NCI-H345 treated with DMSO at 0.1 percent for 48 hours (cell line): ENCODE measurements around the gene P2RY8.
"Not testable (repeated sequence)": the region's sequence is repeated elsewhere in the genome, so short reads cannot be mapped to it uniquely, and the experiment has no call there.

Source experiments
- DNase-seq: peaks from one replicate; lab custom pipeline; 2025; ENCODE audit not compliant: unreplicated experiment; lab: John Stamatoyannopoulos, UW

The P2RY8 gene

GRCh38 chrX:1447969-1448572 is 88.9 kb downstream of the P2RY8 start:
- not testable (repeated sequence) for DNase-seq

GRCh38 chrX:1446984-1447968 is 89.7 kb downstream of the P2RY8 start:
- DNase-seq, result not testable (repeated sequence)

- DNase-seq, result no peak
Measured at GRCh38 chrX:1444561-1445500, 92.2 kb downstream of the P2RY8 start.

- DNase-seq, result no peak
Measured at GRCh38 chrX:1443496-1444075, 93.4 kb downstream of the P2RY8 start.

GRCh38 chrX:1442724-1443367 is 94.1 kb downstream of the P2RY8 start:
- DNase-seq, result no peak

- no peak for DNase-seq
Measured at GRCh38 chrX:1442016-1442665, 94.8 kb downstream of the P2RY8 start.

- DNase-seq, result no peak
Measured at GRCh38 chrX:1440506-1440905, 96.5 kb downstream of the P2RY8 start.

GRCh38 chrX:1435241-1435895 is 101.6 kb downstream of the P2RY8 start:
- DNase-seq, result no peak

GRCh38 chrX:1434871-1435240 is 102.1 kb downstream of the P2RY8 start:
- DNase-seq, result no peak

GRCh38 chrX:1433646-1434357 is 103.2 kb downstream of the P2RY8 start:
- DNase-seq, result no peak

GRCh38 chrX:1430451-1430850 is 106.5 kb downstream of the P2RY8 start:
- no peak for DNase-seq

- DNase-seq, result no peak
Measured at GRCh38 chrX:1427756-1428155, 109.2 kb downstream of the P2RY8 start.

- not testable (repeated sequence) for DNase-seq
Measured at GRCh38 chrX:1426321-1426720, 110.7 kb downstream of the P2RY8 start.

- DNase-seq, result no peak
Measured at GRCh38 chrX:1425381-1425780, 111.6 kb downstream of the P2RY8 start.

- no peak for DNase-seq
Measured at GRCh38 chrX:1424147-1424851, 112.7 kb downstream of the P2RY8 start.

- DNase-seq, result no peak
Measured at GRCh38 chrX:1423215-1423614, 113.8 kb downstream of the P2RY8 start.

- DNase-seq, result no peak
Measured at GRCh38 chrX:1422135-1422465, 114.9 kb downstream of the P2RY8 start.

- no peak for DNase-seq
Measured at GRCh38 chrX:1421433-1422134, 115.4 kb downstream of the P2RY8 start.
